Measurements from ENCODE around the gene PREX1. TPM values are rescaled to one million over a fixed set of nuclear protein-coding genes. Genes with fewer than 3 reads are reported as not detected.

The PREX1 gene
- total RNA-seq, 1 donor from 2014 or later = 235 TPM

- TF ChIP-seq CTCF (IDR thresholded peaks at IDR 0.05; ENCODE audit: partially characterized antibody, unreplicated experiment) = no peak
- no peak overlapping the region for H3K27ac Mint-ChIP-seq (ENCODE audit: unreplicated experiment)
- peaks cover 13% of the 10 kb centered on the region for H3K27me3 Mint-ChIP-seq (ENCODE audit: unreplicated experiment)
- peaks cover 8% of the 10 kb centered on the region for H3K9me3 Mint-ChIP-seq (ENCODE audit: unreplicated experiment)
- DNase-seq = no peak
- H3K4me1 Mint-ChIP-seq (ENCODE audit: low read depth, unreplicated experiment) = no peaks in the 10 kb centered on the region
- no peak overlapping the region for H3K4me3 Mint-ChIP-seq (ENCODE audit: unreplicated experiment)
- H3K36me3 Mint-ChIP-seq (ENCODE audit: unreplicated experiment) = peaks cover 14% of the 10 kb centered on the region
Observed at GRCh38 chr20:48642105-48642880, 185.5 kb downstream of the PREX1 start.

DNA sequence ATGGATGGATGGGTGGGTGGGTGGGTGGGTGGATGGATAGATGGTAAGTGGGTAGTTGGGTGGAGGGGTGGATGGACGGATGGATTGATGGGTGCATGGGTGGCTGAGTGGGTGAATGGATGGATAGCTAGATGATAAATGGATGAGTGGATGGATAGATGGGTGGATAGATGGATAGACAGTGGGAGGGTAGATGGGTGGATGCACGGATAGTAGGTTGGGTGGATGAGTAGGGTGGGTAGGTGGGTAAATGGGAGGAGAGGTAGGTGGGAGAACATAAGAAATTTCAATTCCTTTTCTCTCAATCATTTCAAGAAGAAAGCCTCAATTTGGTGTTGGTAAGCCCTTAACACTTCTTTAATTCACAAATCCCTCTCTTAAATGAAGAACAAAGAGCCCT lies 186.9 kb downstream of the PREX1 start:
- no peak for TF ChIP-seq CTCF (IDR thresholded peaks at IDR 0.05; ENCODE audit: partially characterized antibody, unreplicated experiment)
- H3K36me3 Mint-ChIP-seq (ENCODE audit: unreplicated experiment) = peaks cover 14% of the 10 kb centered on the region

GRCh38 chr20:48639899-48640298 lies 187.9 kb downstream of the PREX1 start:
- no peak overlapping the region for H3K4me3 Mint-ChIP-seq (ENCODE audit: unreplicated experiment)
- no peak for DNase-seq
- no peak overlapping the region for H3K27ac Mint-ChIP-seq (ENCODE audit: unreplicated experiment)
- peaks cover 15% of the 10 kb centered on the region for H3K27me3 Mint-ChIP-seq (ENCODE audit: unreplicated experiment)
- no peak for TF ChIP-seq CTCF (IDR thresholded peaks at IDR 0.05; ENCODE audit: partially characterized antibody, unreplicated experiment)
- peaks cover 14% of the 10 kb centered on the region for H3K9me3 Mint-ChIP-seq (ENCODE audit: unreplicated experiment)
- peaks cover 8% of the 10 kb centered on the region for H3K4me1 Mint-ChIP-seq (ENCODE audit: low read depth, unreplicated experiment)
- peaks cover 8% of the 10 kb centered on the region for H3K36me3 Mint-ChIP-seq (ENCODE audit: unreplicated experiment)

More for the DNA sequence above, 186.9 kb downstream of the PREX1 start:
- Mint-ChIP-seq H3K9me3 (ENCODE audit: unreplicated experiment) (peaks cover 8% of the 10 kb centered on the region), H3K4me3 (ENCODE audit: unreplicated experiment) (no peak overlapping the region), H3K27me3 (ENCODE audit: unreplicated experiment) (peaks cover 15% of the 10 kb centered on the region), H3K27ac (ENCODE audit: unreplicated experiment) (no peak overlapping the region), H3K4me1 (ENCODE audit: low read depth, unreplicated experiment) (no peaks in the 10 kb centered on the region)
- no peak for DNase-seq

- peaks cover 17% of the 10 kb centered on the region for H3K9me3 Mint-ChIP-seq (ENCODE audit: unreplicated experiment)
- peaks cover 17% of the 10 kb centered on the region for H3K4me1 Mint-ChIP-seq (ENCODE audit: low read depth, unreplicated experiment)
- H3K27ac Mint-ChIP-seq (ENCODE audit: unreplicated experiment) = no peak overlapping the region
- peaks cover 14% of the 10 kb centered on the region for H3K27me3 Mint-ChIP-seq (ENCODE audit: unreplicated experiment)
- H3K36me3 Mint-ChIP-seq (ENCODE audit: unreplicated experiment) = peaks cover 11% of the 10 kb centered on the region
- no peak overlapping the region for H3K4me3 Mint-ChIP-seq (ENCODE audit: unreplicated experiment)
- no peak for DNase-seq
- no peak for TF ChIP-seq CTCF (IDR thresholded peaks at IDR 0.05; ENCODE audit: partially characterized antibody, unreplicated experiment)
Observed at GRCh38 chr20:48638546-48638945, 189.3 kb downstream of the PREX1 start.

DNA sequence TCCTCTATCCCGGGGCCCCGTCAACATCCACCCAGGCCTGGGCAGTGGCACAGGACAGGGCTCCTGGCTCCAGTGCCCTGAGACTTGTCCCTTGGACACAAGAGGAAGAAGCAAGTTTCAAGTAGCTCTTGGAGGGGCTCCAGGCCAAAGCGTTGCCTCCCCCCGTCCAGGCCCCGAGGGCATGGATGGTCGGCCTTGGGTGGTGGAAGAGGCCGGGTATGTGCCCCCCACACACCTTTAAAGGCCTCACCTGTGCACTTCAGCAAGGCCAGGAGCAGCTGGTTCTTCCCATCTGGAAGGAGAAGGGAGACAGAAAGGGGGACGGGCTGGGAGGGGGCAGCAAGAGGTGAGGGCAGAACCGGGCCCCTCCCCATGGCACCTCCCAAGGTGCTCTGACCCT lies 190.3 kb downstream of the PREX1 start:
- H3K9me3 Mint-ChIP-seq (ENCODE audit: unreplicated experiment) = peaks cover 22% of the 10 kb centered on the region
- H3K27ac Mint-ChIP-seq (ENCODE audit: unreplicated experiment) = no peak overlapping the region
- no peak overlapping the region for H3K4me3 Mint-ChIP-seq (ENCODE audit: unreplicated experiment)
- H3K4me1 Mint-ChIP-seq (ENCODE audit: low read depth, unreplicated experiment) = peaks cover 24% of the 10 kb centered on the region
- H3K27me3 Mint-ChIP-seq (ENCODE audit: unreplicated experiment) = peaks cover 20% of the 10 kb centered on the region
- H3K36me3 Mint-ChIP-seq (ENCODE audit: unreplicated experiment) = peaks cover 11% of the 10 kb centered on the region
- no peak for TF ChIP-seq CTCF (IDR thresholded peaks at IDR 0.05; ENCODE audit: partially characterized antibody, unreplicated experiment)
- no peak for DNase-seq
